ENCODE data around the gene HRH2. TPM values are rescaled to one million over a fixed set of nuclear protein-coding genes. Genes with fewer than 3 reads are reported as not detected.
"Not testable (repeated sequence)": the region's sequence is repeated elsewhere in the genome, so short reads cannot be mapped to it uniquely, and the experiment has no call there.

Gene HRH2
- total RNA-seq, 1 donor from 2014 or later, result 1.7 TPM

GRCh38 chr5:175642998-175643397, 14.9 kb upstream of the HRH2 start:
- no peak for DNase-seq (ENCODE audit: low spot score)

DNA sequence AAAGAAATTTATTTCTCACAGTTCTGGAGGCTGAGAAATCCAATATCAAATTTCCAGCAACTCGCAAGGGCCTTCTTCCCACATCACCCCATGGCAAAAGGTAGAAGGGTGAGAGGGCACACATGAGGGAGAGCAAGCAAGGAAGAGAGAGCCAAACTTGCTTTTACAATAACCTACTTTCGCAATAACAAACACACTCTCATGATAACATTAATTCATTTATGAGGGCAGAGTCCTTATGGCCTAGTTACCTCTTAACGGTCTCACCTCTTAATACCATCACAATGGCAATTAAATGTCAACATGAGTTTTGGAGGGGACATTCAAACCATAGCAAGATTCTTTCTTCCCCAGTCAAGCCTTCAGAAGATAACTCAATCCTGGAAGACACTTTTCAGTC, 11.6 kb upstream of the HRH2 start:
- no peak for DNase-seq (ENCODE audit: low spot score)

- no peak for DNase-seq (ENCODE audit: low spot score)
Observed at GRCh38 chr5:175649967-175650366, 7.9 kb upstream of the HRH2 start.

GRCh38 chr5:175650430-175651205, 7.3 kb upstream of the HRH2 start:
- not testable (repeated sequence) for DNase-seq (ENCODE audit: low spot score)

DNA sequence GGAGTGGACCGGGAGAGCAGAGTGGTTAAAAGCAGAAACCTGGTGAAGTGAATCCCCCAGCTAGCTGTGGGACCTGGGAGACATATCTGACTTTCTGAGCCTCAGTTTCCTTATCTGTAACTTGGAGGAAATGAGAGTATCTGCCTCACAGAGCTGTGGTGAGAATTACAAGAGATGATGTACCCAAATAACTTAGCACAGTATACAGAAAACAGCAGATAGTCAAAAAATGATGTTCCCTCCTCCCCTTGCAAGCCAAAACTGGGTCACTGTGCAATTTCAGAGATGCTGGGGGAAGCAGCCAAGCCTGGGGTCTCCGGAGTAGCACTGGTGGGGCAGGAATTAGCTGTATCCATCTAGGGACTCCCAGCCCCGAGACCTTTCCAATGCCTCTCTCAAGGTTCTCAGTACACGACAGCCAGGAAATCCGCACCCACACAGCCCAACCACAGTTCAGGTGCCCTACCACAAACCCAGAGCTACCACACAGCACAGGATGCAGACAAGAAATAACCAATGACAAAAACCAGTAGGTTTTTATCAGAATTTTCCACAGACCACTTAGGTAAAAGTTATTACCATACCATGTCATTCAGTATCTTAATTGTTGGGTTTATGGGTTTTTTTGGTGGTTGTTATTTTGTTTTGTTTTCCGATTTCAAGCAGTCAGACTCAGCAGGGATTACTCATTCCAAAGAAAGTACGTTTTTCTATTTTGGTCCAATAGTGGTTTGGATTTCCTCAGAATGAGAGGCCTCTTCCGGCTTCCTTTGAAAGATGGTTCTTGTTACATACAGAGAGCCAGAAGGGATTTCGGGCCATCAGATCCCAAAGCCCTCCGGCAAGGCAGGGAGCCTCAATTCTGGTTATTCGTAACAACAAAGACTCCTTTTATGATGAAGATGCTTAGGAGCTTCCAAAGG, 4.9 kb upstream of the HRH2 start:
- peak; percentile 52 for DNase-seq (ENCODE audit: low spot score)

GRCh38 chr5:175653763-175654162, 4.1 kb upstream of the HRH2 start:
- DNase-seq (ENCODE audit: low spot score), result no peak

DNA sequence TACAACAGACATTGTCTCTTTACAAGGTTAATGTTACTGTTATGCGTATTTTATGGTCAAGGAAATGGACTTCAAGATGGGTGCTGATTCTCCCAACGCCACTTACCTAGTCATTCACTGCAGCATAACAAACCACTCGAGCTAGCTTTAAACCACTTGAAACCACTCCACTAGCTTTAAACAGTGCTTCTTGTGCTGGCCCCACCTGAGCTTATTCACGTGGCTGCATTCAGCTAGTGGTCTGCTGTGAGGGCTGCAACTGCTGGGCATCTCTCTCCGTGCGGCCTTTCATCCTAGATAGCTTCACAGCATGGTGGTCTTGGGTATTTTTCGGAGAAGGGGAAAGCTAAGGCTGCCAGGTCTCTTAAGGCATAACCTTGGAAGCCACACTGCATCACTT, 3.5 kb upstream of the HRH2 start:
- no peak for DNase-seq (ENCODE audit: low spot score)

DNA sequence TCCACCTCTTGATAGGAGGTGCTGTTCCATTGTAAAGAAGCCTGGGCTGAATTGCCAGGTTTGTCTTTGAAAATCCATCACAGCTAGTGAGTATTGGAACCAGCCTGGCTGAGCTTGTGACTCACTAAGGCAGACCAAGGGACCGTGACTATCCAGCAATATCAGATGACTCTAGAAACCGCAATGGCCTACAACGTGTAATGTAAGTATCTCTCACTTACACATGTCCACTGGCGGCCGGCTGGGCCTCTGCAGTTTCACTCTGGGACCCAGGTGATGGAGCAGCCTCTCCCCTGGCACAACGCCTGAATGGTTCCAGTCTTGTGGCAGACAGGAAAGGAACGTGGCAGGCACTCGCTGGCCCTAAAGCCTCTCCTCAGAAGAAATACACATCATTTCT, 3.1 kb upstream of the HRH2 start:
- no peak for DNase-seq (ENCODE audit: low spot score)

GRCh38 chr5:175655411-175655810, 2.5 kb upstream of the HRH2 start:
- no peak for DNase-seq (ENCODE audit: low spot score)

GRCh38 chr5:175656966-175657365, 905 bp upstream of the HRH2 start:
- DNase-seq (ENCODE audit: low spot score), result no peak

DNA sequence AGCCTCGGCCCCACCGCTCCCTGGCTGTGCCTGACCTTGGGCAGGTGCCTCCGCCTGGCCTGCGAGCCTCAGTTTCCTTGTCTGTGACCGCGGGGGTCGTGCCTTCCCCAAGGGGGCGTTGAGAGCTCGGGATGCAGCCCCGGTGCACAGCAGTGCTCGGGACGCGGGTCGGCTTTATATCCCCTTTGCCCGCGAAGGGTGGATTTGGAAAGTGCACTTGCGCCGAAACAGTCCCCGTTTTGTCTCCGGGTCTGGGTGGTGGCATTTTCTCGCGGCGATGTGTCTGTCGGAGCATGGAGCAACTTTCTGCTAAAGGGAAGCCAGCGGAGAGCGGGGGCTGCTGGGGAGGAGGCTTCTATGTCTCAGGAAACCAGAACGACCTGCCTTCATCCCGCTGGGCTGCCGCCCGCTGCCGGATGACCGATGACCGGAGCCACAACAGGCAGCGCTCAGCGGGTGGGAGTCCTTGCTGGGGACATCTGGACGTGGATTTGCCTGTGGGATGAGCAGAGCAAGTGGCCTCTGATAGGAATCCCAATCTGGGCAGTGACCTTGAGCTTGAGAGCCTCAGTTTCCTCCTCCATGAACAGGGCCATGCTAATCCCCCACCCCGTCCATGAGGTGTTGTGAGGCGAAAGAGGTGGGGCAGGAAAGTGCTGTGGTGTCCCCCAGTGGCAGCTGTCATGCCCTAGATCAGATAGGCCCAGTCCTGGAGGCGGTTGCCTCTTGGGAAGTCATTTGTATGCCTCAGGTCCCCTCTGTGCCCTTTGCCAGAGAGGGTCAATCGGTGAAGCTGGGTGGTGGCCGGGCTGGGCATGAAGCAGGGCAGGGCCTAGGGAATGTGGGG, 651 bp downstream of the HRH2 start:
- no peak for DNase-seq (ENCODE audit: low spot score)

DNA sequence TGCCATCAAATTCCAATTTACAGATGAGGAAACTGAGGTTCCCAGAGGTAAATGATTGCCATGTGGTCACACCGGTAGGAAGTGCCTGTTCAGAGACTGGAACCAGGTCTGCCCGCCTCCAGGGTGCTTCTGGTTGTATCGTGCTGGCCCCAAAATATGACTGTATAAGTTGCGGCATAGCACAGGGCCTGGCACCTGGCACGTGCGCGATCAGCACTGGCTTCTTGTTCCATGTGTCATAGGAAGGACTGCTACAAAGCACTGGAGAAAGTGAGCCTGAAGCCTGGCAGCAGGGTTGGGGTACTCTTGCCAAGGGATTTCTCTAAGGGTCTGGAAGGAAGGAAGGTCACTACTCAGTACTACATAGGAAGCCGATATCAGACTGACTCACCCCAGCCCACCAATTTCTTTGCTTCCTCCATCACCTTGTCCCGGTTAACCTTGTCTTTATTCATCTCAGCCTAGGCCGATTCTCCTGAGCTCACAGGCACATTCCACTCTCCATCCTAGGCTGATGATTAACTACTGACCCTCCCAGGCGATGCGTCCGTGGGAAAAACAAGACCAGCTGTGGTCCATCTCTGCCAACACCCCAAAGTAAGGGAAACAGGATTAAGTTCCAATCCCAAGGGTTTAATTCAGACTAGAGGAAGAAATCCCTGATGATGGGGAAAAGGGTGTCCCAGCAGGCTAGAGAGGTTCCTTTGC, 1.8 kb downstream of the HRH2 start:
- peak; percentile 88 for DNase-seq (ENCODE audit: low spot score)

GRCh38 chr5:175663186-175664184, 5.6 kb downstream of the HRH2 start:
- DNase-seq (ENCODE audit: low spot score), result no peak

DNA sequence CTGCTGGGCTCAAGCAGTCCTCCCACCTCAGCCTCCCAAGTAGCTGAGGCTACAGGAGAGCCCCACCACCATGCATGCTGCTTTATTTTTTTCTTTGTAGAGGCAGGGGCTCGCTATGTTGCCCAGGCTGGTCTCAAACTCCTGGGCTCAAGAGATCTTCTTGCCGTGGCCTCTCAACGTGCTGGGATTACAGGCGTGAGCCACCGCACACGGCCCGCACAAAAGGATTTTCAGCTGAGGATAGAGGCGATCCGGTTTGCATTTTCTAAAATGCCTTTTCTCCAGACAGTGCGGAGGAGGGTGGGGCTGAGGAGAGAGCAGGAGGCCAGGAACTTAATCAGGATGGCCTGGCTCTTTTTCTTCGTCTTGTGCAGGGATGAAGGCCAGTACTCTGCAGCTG, 6.9 kb downstream of the HRH2 start:
- DNase-seq (ENCODE audit: low spot score), result peak; percentile 26

- no peak for DNase-seq (ENCODE audit: low spot score)
Observed at GRCh38 chr5:175666216-175666615, 8.3 kb downstream of the HRH2 start.

DNA sequence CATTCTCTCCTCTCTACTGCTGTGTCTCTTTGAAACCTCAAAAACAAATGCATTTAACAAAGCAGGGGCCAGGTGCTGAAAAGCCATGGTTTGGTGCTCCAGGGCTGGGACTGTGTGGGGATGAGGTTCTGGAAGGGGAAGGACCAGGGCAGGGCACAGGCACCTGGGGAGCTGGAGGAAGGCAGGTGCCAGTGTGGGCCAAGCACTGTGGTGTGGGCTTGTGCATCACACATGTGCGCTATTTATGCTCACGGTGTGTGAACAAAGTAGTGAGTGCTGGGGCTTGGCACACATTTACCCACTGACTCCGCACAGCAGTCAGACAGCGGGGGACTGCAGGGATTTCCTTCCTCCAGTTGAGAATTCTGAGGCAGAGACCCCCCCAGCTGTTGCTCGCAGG, 10.1 kb downstream of the HRH2 start:
- DNase-seq (ENCODE audit: low spot score), result no peak

DNA sequence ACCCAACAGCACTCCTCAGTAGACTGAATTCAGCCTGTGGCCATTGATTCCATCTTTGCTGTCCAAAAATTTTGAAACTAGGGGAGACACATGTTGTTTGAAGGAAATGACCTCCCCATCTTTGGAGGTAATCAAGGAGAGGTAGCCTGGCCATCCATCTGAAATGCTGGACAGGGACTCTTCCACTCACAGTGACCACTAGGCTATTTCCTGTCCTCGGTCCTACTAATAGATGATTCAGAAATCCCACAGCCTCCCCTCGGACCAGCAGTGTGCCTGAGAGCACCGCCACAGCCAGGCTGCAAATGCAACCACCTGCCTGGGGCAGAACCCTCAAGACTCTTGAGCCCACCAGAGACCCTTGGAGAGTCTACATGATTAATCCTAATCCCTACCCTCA, 12.5 kb downstream of the HRH2 start:
- no peak for DNase-seq (ENCODE audit: low spot score)

GRCh38 chr5:175671013-175671412, 13.1 kb downstream of the HRH2 start:
- DNase-seq (ENCODE audit: low spot score), result no peak

DNA sequence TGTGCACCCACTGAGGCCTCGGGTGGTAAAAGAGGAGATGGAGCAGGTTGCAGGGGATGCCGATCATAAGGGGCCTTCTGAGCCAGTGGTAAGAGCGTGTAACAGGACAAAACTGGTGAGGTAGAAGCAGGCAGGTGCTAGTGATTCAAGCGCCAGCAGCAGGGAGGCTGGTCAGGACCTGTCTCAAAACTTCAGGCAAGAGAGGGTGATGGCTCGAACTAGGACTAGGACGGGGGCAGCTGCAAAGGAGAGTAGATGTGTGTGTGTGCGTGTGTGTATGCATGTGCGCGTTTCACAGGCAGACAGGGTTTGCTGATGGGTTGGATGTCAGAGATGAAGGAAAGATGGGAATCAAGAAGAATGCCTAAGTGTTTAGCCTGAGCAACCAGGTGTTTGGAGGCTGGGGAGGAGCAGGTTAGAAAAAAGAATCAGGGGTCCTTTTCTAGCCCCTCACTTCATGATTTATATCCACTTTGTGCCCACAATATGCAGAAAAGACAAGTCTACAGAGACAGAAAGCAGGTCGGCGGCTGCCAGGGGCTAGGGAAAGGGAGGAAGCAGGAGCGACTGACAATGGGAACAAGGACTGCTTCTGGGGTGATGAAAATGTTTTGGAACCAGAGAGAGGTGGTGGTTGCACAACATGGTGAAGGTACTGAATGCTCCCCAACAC, 15.2 kb downstream of the HRH2 start:
- no peak for DNase-seq (ENCODE audit: low spot score)
